GM18951 (cell line): ENCODE measurements around the gene THRAP3.

Experiments used
- POLR2A ChIP-seq: IDR thresholded peaks from 4 replicates; pipeline ENCODE4 v1.6.1; 2011; ENCODE audit warnings: mild to moderate bottlenecking; ENCODE audit not compliant: insufficient read length, insufficient read depth; ENCODE audit errors: extremely low read depth
- in situ Hi-C: fragments of 300-500 bp; cut with MboI; formaldehyde crosslinking; loops from one replicate; pipeline ENCODE4 v1.12.0; 2022; ENCODE audit warnings: low sequenced_read_pairs, mixed read lengths, inconsistent platforms; ENCODE audit not compliant: unreplicated experiment

THRAP3 gene

GRCh38 chr1:36279110-36279788 lies 55.0 kb downstream of the THRAP3 start:
- in situ Hi-C loops, result no loop called here
- TF ChIP-seq POLR2A, result no peak

- TF ChIP-seq POLR2A, result no peak
- in situ Hi-C loops, result loop anchor here (10.0 kb wide), 1 partner anchor 175 kb away; no protein-coding TSS in a partner anchor
These were observed 55.6 kb downstream of the THRAP3 start for GRCh38 chr1:36279789-36280296.

GRCh38 chr1:36284061-36284460 lies 59.8 kb downstream of the THRAP3 start:
- TF ChIP-seq POLR2A, result no peak
- in situ Hi-C loops, result loop anchor here (10.0 kb wide), 1 partner anchor 179 kb away; no protein-coding TSS in a partner anchor

GRCh38 chr1:36284517-36284916 lies 60.3 kb downstream of the THRAP3 start:
- no peak for TF ChIP-seq POLR2A
- in situ Hi-C loops, result loop anchor here (10.0 kb wide), 1 partner anchor 180 kb away; no protein-coding TSS in a partner anchor

- no peak for TF ChIP-seq POLR2A
- in situ Hi-C loops, result loop anchor here (10.0 kb wide), 1 partner anchor 181 kb away; no protein-coding TSS in a partner anchor
These were observed 61.3 kb downstream of the THRAP3 start for GRCh38 chr1:36285443-36286101.

GRCh38 chr1:36286802-36287201 lies 62.6 kb downstream of the THRAP3 start:
- in situ Hi-C loops, result loop anchor here (10.0 kb wide), 1 partner anchor 182 kb away; no protein-coding TSS in a partner anchor
- no peak for TF ChIP-seq POLR2A

- in situ Hi-C loops, result loop anchor here (10.0 kb wide), 1 partner anchor 183 kb away; no protein-coding TSS in a partner anchor
- TF ChIP-seq POLR2A, result no peak
These were observed 63.4 kb downstream of the THRAP3 start for GRCh38 chr1:36287595-36287994.

- no peak for TF ChIP-seq POLR2A
- in situ Hi-C loops, result no loop called here
These were observed 71.1 kb downstream of the THRAP3 start for GRCh38 chr1:36295390-36295789.

- in situ Hi-C loops, result no loop called here
- TF ChIP-seq POLR2A, result no peak
These were observed 72.8 kb downstream of the THRAP3 start for GRCh38 chr1:36297062-36297461.

GRCh38 chr1:36298640-36299039 lies 74.4 kb downstream of the THRAP3 start:
- in situ Hi-C loops, result no loop called here
- no peak for TF ChIP-seq POLR2A

GRCh38 chr1:36300526-36300925 lies 76.3 kb downstream of the THRAP3 start:
- no peak for TF ChIP-seq POLR2A
- in situ Hi-C loops, result no loop called here

- no peak for TF ChIP-seq POLR2A
- in situ Hi-C loops, result no loop called here
These were observed 77.0 kb downstream of the THRAP3 start for GRCh38 chr1:36301220-36301619.

- in situ Hi-C loops, result no loop called here
- no peak for TF ChIP-seq POLR2A
These were observed 79.0 kb downstream of the THRAP3 start for GRCh38 chr1:36303244-36303643.
